PFSK-1 (cell line): Measurements from ENCODE around the gene NUDCD2.
A peak's percentile ranks its signal among the peaks of the same experiment; 100 is the strongest.

ENCODE experiments used
- POLR2AphosphoS5 ChIP-seq: IDR thresholded peaks from 2 replicates; pipeline ENCODE4 v1.6.1; 2012; ENCODE audit warnings: low read depth, mild to moderate bottlenecking, control low read depth, low read length, moderate library complexity
- REST ChIP-seq, 2 experiments: IDR thresholded peaks; 2 replicates each; pipeline versions ENCODE4 v1.6.1 to v1.8.0; 2011 to 2012; ENCODE audit warnings: low read depth in 2 of 2, low read length in 2 of 2, control low read depth in 1 of 2, inconsistent platforms in 1 of 2, mild to moderate bottlenecking in 1 of 2, moderate library complexity in 1 of 2; ENCODE audit not compliant: insufficient read depth in 1 of 2
- SIN3A ChIP-seq: IDR thresholded peaks from 2 replicates; pipeline ENCODE4 v1.6.1; 2012; ENCODE audit warnings: mild to moderate bottlenecking, low read length, moderate library complexity, borderline replicate concordance; ENCODE audit not compliant: insufficient read depth

GRCh38 chr5:163505368-163506094 is 45.6 kb upstream of the NUDCD2 start, which contains the start of gene MAT2B:
- no peak for TF ChIP-seq REST (IDR thresholded peaks at IDR 0.05; ENCODE audit: insufficient read depth in 1 of 2, low read depth in 2 of 2, low read length in 2 of 2)
- TF ChIP-seq SIN3A, result peak; percentile 97; the same call in 1 of the 2 replicates
- TF ChIP-seq POLR2AphosphoS5, result peak; percentile 92
